HG03558 (cell line): ENCODE results near the gene GOLGA6L10.
"Not testable (repeated sequence)": the region's sequence is repeated elsewhere in the genome, so short reads cannot be mapped to it uniquely, and the experiment has no call there.

Source experiments
- ATAC-seq: cut with Tn5 transposase; IDR thresholded peaks from one replicate; pipeline ENCODE4 v1.9.1; 2021; ENCODE audit warnings: moderate number of reproducible peaks; ENCODE audit not compliant: unreplicated experiment; ENCODE audit errors: extremely low read depth

GOLGA6L10 gene

GRCh38 chr15:82301296-82302016 is 47.8 kb downstream of the GOLGA6L10 start:
- ATAC-seq = no peak

DNA sequence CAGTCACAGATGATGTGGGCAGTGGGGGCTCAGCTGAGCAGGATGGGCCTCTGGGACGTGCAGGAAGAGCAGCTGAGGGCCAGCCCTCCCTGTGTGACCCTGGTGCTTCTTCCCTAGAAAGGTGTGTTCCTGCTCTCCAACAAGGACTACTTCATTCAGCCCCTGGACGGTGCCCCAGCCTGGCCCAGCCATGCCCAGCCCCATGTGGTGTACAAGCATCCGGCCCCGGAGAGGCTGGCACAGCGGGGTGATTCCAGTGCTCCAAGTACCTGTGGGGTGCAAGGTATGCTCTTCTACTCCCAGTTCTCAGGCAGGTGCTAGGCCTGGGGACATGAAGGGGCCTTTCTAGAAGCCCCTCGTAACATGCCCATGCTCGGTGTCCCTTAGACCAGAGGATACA is 48.4 kb downstream of the GOLGA6L10 start:
- ATAC-seq = no peak

- not testable (repeated sequence) for ATAC-seq
Measured at GRCh38 chr15:82300326-82300725, 48.9 kb downstream of the GOLGA6L10 start.

DNA sequence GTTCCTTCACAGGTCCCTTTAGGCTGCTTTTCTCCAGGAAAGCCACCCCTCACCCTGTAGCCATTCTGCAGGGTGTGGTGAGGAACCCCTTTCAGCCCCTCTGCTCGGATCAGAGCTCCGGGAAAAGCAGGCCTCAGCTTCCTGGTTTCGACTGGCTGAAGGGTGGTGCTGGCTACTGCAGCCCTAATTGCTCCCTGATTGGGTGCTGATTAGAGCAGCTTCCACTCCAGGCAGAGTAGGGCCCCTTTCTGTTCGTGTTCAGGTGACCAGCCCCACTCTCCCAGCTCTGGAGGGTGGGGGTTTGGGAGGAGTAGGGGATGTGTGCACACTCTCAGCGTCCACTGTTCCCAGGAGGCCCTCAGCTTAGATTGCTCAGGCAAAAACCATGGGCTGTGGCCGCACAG is 49.8 kb downstream of the GOLGA6L10 start:
- not testable (repeated sequence) for ATAC-seq

DNA sequence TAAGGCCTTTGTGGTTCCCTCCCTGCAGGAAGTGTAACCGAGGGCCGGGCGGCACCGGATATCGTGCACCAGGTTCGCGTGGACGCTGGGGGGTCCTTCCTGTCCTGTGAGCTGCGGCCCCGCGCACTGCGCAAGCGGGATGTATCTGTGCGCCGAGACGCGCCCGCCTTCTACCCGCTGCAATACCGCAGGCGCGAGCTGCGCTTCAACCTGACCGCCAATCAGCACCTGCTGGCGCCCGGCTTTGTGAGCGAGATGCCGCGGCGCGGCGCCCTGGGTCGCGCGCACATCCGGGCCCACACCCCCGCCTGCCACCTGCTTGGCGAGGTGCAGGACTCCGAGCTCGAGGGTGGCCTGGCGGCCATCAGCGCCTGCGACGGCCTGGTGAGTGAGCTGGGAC is 50.8 kb downstream of the GOLGA6L10 start:
- ATAC-seq = no peak

DNA sequence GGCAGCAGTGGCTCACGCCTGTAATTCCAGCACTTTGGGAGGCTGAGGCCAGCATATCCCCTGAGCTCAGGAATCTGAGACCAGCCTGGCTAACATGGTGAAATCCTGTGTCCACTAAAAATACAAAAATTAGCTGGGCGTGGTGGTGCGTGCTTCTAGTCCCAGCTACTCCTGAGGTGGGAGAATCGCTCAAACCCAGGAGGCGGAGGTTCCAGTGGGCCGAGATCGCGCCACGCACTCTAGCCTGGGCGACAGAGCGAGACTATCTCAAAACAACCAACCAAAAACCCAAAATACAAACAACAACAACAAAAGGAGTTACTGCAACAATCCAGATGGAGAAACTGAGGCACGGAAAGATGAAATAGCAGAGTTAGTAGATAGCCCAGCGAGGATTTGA is 51.2 kb downstream of the GOLGA6L10 start:
- ATAC-seq = no peak

- ATAC-seq = no peak
Measured at GRCh38 chr15:82297546-82297945, 51.7 kb downstream of the GOLGA6L10 start.

- ATAC-seq = no peak
Measured at GRCh38 chr15:82294061-82294690, 55.1 kb downstream of the GOLGA6L10 start.

DNA sequence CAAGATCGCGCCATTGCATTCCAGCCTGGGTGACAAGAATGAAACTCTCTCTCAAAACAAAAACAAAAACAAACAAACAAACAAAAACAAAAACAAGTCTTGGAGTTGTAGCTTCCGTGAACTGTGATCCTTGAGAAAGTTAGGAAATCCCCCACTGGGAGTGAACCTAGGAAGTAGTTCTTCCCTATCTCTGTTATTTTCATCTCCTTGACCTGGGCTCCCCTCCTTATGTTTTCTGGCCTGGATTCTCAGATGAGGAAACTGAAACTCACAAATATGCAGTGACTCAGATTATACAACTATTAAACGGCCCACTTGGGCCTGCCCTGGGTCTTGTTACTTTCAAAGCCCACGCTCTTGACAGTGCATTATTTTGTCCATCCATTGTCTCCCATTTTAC is 57.0 kb downstream of the GOLGA6L10 start:
- no peak for ATAC-seq
